ENCODE measurements around the gene SLC36A1.
"Not testable (repeated sequence)": the region's sequence is repeated elsewhere in the genome, so short reads cannot be mapped to it uniquely, and the experiment has no call there.

SLC36A1 gene

DNA sequence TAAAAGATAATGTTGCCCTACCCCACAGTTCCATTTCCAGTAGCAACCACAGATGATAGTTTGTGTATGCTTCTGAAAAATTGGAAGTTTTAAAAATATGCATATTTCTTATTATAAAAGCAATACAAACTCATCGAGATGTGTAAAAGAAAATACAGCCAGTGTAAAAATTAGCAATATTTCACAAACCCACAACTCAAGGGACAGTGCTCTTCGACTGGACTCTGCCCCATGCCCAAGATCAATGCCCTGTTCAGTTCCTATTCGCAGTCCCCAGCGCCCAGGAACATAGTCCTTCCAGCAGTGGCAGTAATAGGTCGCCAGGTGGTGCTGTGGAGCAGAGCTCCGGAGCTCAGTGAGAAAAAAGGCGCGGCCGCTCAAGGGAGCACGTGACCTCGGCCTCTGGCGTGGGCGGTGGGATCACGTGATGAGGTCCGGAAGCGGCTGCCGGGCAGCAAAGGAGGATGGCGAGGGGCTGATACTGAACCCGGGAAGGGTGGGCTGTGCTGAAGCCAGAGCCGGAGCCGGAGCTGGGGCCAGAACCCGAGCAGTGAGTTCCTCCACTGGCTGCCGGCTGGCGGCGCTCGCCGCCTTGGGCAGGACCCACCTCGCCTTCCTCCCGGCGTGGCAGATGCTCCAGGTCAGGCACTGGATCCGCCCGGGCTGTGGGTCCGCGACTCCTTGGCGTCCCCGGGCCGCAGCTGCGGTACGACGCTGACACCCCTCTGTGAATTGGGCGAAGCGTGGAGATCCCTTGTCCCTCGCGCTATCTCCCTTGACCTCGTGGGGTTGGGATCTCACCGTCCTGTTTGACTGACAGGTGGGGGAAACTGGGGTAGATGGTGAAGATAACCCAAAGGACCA, at the start of gene SLC36A1:
SLC36A1 (plus strand) TSS at position 430 of the 864 bp plus-strand sequence. CDS start 11,190 bp downstream, outside the sequence.
- DNase-seq (ENCODE audit: low spot score), result peak; percentile 74

DNA sequence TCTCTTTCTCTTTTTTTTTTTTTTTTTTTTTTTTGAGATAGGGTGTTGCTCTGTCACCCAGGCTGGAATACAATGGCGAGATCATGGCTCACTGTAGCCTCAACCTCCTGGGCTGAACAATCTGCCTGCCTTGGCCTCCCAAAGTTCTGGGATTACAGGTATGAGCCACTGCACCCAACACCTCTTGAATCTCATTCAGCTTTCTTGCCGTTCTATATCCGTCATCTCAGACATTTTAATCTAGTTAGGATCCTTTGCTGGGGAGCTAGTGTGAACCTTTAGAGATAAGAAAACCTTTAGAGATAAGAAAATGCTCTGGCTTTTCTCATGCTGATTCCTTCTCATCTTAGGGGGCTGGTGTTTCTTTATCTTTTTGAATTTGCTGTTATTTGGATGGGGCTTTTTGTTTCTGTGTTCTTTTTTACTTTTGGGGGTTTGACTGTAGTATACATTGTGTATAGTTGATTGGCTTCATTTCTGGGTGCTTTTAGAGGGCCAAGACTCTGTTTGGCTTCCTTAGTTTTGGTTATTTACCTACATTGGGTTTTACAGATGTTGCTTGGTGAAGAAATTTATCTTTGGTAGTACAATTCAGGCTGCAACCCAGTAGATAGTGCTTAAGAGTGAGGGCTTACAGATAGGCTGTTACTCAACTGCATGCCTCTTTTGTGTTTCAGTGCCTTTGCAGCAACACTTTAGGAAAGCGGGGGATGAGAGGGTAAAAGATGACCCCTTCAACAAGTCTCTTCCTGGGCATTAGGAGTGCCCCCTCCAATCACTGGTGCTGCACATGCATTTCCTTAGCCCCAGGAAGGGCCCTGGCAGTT, 41.9 kb upstream of the SLC36A1 start:
- DNase-seq (ENCODE audit: low spot score), result no peak

DNA sequence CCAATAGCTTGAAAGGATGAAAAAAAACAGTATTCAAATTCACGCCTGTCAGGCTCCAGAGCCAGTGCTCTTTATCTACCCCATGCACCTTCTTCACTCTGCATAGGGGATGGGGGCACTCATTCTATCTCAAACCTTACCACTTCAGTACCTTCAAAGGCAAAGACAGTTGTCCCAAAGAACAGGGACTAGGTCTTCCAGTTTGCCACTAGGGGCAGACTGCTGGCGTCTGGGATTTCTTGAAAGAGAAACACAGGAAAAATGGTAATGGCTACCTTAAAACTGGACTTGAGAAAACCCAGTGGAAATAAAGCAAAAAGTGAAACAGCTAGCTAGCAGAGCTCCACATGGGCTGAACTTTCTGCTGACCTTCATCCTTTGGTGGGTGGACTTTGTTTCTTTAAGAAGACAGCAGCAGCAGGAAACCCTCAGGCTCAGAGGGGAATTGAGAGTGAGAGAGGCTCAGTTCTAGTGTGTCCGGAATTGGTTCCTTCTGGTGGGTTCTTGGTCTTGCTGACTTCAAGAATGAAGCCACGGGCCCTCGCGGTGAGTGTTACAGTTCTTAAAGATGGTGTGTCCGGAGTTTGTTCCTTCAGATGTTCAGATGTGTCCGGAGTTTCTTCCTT, 41.0 kb upstream of the SLC36A1 start:
- DNase-seq (ENCODE audit: low spot score), result no peak

DNA sequence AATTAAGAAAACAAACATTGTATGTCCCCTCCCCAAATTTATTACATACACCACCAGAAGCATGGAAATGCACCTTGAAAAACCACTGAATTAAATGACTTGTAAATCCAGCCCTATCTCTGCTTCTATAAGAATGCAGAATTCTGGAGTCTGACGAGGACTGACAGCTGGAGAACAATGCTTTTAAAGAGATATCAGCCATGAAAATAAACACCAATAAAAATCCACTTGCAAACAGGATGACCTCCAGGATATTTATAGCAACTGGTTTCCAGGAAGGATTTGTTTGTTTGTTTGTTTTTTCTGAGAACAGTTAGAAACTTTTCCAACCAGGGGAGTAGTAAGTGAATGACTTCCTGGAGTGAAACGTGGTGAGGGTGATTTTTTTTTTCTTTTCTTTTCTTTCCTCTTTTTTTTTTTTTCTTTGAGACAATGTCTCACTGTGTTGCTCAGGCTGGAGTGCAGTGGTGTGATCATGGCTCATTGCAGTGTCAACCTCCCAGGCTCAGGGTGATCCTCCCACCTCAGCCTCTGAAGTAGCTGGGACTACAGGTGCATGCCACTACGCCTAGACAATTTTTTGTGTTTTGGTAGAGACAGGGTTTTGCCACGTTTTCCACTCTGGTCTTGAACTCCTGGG, 38.7 kb upstream of the SLC36A1 start:
- no peak for DNase-seq (ENCODE audit: low spot score)

DNA sequence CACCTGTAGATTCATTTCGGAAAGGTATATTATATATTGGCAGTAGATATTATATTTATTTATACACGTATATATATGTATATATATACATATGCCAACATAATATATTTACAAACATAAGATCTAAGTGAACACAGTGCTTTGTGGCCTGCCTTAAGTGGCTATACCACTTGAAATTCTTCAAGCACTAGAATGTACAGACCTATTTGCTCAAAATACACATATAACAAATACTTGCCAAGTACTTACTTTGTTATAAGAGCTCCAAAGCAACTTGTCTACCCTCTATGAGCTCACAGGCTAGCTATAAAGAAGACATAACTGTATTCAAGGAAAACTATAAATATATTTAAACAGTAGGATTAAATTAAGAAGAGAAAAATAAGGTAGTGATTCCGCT, 33.6 kb upstream of the SLC36A1 start:
- no peak for DNase-seq (ENCODE audit: low spot score)

DNA sequence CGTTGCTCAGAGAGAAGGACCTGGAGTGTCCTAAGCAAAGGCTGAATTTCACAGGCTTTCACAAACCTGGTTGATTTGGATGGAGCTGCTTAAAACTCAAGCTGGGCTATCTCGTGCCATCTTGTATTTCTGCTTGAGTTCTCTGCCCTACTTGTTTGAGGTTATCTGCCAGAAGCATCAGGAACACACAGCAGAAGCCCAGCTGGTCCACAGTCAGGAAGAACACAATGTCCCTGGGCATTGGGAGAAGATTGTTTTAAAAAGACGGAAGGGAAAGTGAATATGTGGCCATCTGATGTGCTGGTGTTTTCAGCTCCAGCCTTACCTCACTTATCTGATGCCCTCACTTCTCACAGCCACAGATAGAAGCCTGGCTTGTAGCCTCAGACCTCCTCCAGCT, 32.9 kb upstream of the SLC36A1 start:
- no peak for DNase-seq (ENCODE audit: low spot score)

DNA sequence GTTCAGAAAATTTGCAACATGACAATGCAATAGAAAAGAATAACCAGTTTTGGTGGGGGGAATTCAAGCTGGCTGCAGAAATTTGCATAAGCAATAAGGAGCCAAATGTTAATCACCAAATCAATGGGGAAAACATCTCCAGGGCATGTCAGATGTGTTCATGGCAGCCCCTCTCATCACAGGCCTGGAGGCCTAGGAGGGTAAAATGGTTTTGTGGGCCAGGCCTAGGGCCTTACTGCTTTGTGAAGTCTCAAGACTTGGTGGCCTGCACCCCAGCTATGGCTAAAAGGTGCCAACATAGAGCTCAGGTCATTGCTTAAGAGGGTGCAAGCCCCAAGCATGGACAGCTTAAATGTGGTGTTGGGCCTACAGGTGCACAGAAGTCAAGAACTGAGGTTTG, 29.7 kb upstream of the SLC36A1 start:
- no peak for DNase-seq (ENCODE audit: low spot score)

DNA sequence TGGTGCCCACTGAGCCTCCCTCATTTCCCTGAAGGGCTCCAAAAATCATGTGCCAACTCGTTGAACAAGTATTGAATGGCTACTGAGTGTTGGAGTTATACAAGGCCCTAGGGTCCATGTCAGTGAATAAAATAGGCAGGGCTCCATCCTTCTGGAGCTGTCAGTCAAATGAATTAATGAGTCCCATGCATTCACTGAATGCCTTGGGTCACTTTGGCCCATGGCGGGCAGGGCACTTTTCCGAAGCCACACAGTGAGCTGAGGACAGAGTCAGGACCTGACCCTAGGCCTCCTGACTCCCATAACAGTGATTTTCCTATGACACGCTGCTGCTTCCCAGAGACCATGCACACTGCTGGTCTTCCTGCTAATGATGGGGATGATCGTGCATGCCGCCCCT, 27.3 kb upstream of the SLC36A1 start:
- no peak for DNase-seq (ENCODE audit: low spot score)

DNA sequence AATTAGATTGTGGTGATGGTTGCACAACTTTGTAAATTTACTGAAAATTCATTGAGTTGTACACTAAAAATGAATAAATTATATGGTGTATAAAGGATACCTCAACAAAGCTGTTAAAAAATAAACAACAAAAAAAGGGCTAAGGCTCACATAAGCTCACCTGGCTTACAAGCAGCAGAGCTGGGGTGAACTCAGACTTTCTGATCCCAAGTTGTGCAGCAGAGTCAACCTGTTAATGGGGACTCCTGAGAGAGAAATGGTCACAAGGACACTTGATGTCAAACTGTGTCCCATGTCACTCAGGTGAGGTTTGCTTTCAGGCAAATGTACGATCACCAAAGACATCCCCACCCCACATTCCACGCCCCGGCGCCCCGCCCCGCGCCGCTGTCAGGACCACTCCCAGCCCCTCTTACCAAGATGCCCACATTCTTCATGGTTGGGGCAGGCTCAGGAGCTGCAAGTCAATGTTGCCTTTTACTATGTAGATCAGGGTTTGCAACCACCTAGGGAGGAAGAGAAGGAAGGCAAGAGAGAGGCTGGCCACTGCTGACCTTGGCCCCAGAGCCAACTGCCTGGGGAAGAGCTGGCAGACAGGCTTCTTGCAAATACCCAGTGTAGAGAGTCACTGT, 22.4 kb upstream of the SLC36A1 start:
- no peak for DNase-seq (ENCODE audit: low spot score)

DNA sequence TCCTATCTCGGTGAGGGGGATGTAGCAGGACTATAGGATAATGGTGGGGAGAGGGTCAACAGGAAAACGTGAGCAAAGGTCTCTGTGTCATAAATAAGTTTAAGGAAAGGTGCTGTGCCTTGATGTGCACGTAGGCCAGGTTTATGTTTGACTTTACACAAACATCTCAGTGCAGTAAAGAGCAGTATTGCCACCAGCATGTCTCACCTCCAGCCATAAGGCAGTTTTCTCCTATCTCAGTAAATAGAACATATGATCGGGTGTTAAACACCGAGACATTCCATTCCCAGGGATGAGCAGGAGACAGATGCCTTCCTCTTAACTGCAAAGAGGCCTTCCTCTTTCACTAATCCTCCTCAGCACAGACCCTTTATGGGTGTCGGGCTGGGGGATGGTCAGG, 21.1 kb upstream of the SLC36A1 start:
- not testable (repeated sequence) for DNase-seq (ENCODE audit: low spot score)

DNA sequence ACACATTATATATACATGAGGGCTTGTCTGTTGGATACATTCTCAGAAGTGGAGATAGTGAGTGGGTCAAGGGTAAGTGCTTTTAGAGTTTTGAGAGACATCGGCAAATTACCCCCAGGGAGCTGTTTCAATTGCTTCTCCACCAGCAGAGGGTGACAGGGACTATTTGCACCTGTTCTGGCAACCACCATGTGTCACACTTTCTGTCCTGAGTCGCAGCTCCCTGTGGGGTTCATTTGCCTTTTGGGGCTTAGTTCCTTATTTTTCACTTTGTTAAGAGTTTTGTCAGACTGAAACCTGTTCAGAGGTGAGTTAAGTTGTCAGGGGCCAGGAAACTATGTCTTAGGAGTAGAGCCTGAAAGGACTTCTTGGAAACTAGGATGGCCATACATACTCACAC, 20.1 kb upstream of the SLC36A1 start:
- no peak for DNase-seq (ENCODE audit: low spot score)

DNA sequence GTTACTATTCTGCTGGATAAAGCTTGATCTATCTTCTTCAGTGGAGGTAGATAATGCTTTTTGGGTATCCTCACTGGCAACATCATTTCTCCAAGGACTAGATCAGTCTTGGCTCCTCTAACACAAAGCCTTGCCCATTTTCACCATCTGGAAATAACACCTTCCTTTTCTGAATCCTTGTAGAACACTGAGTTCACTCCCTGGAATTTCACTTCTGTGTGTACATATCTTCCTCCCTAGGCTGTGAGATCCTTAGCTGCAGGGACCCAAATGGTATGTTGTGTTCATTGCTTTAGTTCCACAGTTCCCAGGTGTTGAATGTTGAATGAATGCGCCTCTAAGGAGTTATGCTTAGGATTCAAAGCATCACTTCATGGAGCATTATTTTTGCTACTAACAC, 16.7 kb upstream of the SLC36A1 start:
- no peak for DNase-seq (ENCODE audit: low spot score)

DNA sequence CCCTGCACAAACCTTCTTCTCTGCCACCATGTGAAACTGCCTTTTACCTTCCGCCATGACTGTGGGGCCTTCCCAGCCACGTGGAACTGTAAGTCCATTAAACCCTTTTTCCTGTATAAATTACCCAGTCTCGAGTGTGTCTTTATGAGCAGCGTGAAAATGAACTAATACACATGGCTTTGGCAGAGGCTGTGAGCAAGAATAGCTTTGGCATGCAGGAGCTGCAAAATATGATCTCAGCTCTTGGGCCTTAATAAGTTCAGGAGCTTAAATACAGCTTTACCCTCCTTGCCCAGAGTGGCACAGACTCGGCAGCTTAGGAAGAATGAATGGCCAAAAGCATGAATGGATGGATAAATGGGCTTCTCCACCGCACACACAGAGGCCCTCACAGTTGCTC, 15.7 kb upstream of the SLC36A1 start:
- DNase-seq (ENCODE audit: low spot score), result no peak

DNA sequence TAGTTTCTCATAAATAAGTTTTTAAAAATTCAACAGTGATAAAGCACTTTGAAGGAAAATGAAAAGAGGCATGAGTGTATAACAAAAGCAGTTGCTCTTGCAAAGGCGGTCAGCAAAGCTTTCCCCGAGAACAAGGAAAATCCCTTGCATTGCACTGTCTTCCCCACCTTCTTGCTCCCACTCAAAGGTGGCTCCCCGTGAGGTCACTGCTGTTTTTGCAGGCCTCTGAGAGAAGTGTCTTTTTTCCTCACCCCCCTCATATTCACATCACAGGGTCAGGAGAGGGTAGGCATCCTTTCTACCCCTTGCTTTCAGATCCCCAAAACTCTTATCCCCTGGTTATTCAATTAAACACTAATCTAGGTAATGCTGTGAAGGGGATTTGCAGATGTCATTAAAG, 15.2 kb upstream of the SLC36A1 start:
- no peak for DNase-seq (ENCODE audit: low spot score)

DNA sequence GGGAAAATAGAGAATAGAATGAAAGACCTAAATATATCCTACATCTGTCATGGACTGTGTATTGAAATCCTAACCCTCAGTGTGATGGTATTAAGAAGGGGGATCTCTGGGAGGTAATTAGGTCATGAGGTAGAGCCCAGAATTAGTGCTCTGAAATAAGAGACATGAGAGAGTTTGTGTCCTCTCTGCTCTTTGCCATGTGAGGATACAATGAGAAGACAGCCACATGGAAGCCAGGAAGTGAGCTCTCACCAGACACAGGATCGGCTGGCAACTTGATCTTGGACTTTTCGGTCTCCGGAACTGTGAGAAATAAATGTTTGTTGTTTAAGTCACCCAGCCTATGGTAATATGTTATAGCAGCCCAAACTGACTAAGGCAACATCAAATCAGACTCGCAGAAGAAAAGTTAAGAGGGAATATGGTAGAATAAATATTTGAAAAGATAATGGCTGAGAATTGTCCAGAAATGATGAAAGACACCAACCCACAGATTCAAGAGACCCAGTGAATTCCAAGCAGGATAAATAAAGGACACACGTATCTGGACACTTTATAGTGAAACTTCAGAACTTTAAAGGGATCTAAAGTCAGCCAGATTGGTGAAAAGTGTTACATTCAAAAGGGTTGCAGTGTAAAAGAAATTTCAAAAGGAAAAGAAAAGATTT, 12.7 kb upstream of the SLC36A1 start:
- no peak for DNase-seq (ENCODE audit: low spot score)

DNA sequence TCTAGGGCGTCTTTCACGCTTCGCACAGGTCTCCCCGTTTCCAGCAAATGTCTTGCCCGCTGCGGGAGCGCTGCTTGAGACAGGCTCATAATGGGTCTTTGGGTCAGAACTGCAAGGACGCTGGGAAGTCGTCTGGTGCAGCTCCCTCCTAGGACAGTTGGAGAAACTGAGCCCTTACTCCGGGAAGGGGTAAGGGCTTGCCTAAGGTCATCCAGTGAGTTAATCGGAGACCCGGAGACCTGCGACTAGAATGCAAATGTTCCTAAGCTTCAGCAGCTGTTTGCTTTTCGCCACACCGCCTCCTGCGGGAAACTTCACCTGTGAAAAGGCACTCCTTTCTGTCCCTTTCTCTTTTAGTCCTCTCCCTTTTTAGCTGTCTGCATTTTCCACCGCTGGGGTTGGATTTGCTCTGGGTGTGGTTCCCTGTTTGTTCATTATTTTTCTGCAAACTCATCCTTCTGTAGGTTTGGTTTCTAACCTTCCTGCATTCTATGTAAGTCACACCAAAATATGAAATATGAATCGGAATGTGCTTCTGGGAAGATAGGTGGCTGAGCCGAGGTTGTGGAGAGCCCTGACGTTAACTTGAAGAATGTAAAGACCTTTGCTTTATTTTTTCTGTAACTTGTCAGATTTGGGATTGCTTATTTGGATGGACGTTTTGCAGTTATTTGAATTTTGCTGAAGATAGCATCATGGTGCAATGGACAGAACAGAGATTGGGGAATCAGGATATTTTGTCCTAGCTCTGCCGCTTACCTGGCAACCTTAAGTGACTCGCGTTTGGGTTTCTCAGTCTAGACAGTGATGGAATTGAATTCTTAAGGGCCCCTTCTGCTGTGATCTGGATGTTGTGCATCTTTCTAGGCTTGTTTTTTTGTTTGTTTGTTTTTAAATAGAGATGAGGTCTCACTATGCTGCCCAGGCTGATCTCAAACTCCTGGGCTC, 909 bp downstream of the SLC36A1 start:
- DNase-seq (ENCODE audit: low spot score), result no peak

DNA sequence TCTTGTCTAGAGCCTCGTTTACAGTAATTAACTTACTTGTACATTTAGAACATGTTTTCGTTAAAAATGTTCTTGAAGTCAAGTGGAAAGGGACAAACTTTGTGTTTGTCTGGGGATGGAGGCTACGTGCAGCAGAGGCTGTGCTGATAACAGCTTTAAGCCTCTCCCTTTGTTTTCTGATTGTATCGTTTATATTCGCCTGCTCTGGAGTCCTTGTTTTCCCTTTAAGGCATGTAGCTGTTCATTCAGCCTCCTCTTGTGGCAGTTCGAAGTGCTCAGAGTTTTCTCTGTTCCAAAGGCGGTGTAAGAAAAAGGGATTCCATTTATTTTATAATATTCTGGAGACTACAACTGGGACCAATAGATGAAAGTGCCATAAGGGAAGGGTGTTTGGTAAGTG, 1.9 kb downstream of the SLC36A1 start:
- no peak for DNase-seq (ENCODE audit: low spot score)

DNA sequence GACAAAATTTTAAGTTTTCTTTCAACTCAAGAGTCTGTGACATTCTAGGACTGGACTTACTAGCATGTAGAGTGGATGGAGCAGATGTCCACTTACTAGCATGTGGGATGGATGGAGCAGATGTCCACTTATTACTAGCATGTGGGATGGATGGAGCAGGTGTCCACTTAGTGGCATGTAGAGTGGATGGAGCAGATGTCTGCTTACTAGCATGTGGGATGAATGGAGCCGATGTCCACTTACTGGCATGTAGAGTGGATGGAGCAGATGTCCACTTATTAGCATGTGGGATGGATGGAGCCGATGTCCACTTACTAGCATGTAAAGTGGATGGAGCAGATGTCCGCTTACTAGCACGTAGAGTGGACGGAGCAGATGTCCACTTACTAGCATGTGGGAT, 2.4 kb downstream of the SLC36A1 start:
- DNase-seq (ENCODE audit: low spot score), result no peak

DNA sequence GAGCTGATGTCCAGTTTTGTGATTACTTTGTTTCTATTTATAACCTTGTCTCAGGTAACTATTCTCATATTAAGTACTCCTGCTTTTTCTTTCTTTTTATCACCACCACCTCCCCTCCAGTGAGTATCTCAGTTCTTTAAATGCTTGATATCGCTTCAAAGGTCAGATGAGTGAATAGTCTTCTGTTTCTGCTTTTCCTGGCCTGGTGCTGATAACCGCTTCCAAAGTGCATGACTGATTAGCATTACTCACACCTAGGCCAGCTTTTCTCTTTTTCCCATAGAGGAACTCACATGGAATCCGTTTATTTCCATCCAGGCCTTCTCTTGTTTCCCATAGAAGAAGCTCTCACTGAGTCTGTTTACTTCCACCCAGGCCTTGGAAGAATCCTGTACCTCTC, 3.2 kb downstream of the SLC36A1 start:
- DNase-seq (ENCODE audit: low spot score), result no peak

Measured in COLO829 (cell line).